HAP-1 (cell line): ENCODE data around the gene NUDT6.
"Not testable (repeated sequence)": the region's sequence is repeated elsewhere in the genome, so short reads cannot be mapped to it uniquely, and the experiment has no call there.

Experiments
- DNase-seq, 2 experiments: peaks; one replicate each; pipeline ENCODE4 v3.0.0-alpha.2; 2016 to 2020; ENCODE audit warnings: low spot score in 2 of 2
- H3K27me3 ChIP-seq: fragments of 250-450 bp; sonication (Bioruptor Pico); 2 replicates; pipeline ENCODE4 v1.5.1; 2020; ENCODE audit warnings: low read depth, mild to moderate bottlenecking, moderate library complexity
- H3K36me3 ChIP-seq: fragments of 250-450 bp; sonication (Bioruptor Pico); replicated peaks from 2 replicates; pipeline ENCODE4 v1.5.1; 2020; ENCODE audit warnings: mild to moderate bottlenecking
- H3K4me1 ChIP-seq: fragments of 250-450 bp; sonication (Bioruptor Pico); 2 replicates; pipeline ENCODE4 v1.5.1; 2020; ENCODE audit warnings: mild to moderate bottlenecking
- H3K4me3 ChIP-seq: fragments of 250-450 bp; sonication (Bioruptor Pico); 2 replicates; pipeline ENCODE4 v1.5.1; 2020; ENCODE audit warnings: mild to moderate bottlenecking, moderate library complexity
- H3K9me3 ChIP-seq: fragments of 250-450 bp; sonication (Bioruptor Pico); 2 replicates; pipeline ENCODE4 v1.5.1; 2020; ENCODE audit warnings: mild to moderate bottlenecking, moderate library complexity
- in situ Hi-C: fragments of 300-500 bp; cut with MboI; formaldehyde crosslinking; loops from 3 replicates; pipeline ENCODE4 v1.14.3; 2020; ENCODE audit warnings: low sequenced_read_pairs, inconsistent platforms, mixed read lengths

Gene NUDT6

GRCh38 chr4:122921971-122922876 lies at the start of gene NUDT6:
NUDT6 (minus strand) TSS chr4:122922597; CDS start chr4:122922572, 25 bp downstream.
- no peaks in the 10 kb centered on the region for H3K27me3 ChIP-seq
- H3K36me3 ChIP-seq = no peaks in the 10 kb centered on the region; the same call in 1 of the 2 replicates
- no peaks in the 10 kb centered on the region for H3K9me3 ChIP-seq
- H3K4me1 ChIP-seq = peaks cover 9% of the 10 kb centered on the region
- in situ Hi-C loops = loop anchor here (5.0 to 10.0 kb wide), 2 partner anchors 170 to 317 kb away; no protein-coding TSS in a partner anchor
- peak within 1 kb of the TSS; percentile 63 for H3K4me3 ChIP-seq
- DNase-seq = peak; percentile 44 to 74

- no peaks in the 10 kb centered on the region for H3K9me3 ChIP-seq
- no peaks in the 10 kb centered on the region for H3K27me3 ChIP-seq
- H3K4me3 ChIP-seq = no peak overlapping the region
- H3K4me1 ChIP-seq = peaks cover 22% of the 10 kb centered on the region
- in situ Hi-C loops = no loop called here
- no peak for DNase-seq
- H3K36me3 ChIP-seq = no peaks in the 10 kb centered on the region; the same call in 1 of the 2 replicates
These were observed 45.9 kb upstream of the NUDT6 start for GRCh38 chr4:122968227-122968812.

- no peak for DNase-seq
- Histone ChIP-seq H3K9me3 (no peaks in the 10 kb centered on the region), H3K4me1 (peaks cover 22% of the 10 kb centered on the region), H3K27me3 (no peaks in the 10 kb centered on the region), H3K4me3 (no peak overlapping the region), H3K36me3 (no peaks in the 10 kb centered on the region; the same call in 1 of the 2 replicates)
- in situ Hi-C loops = no loop called here
These were observed 44.8 kb upstream of the NUDT6 start for GRCh38 chr4:122967231-122967630.

GRCh38 chr4:122966201-122966600 lies 43.8 kb upstream of the NUDT6 start:
- peak; percentile 57 to 99 for DNase-seq
- H3K4me1 ChIP-seq = peaks cover 22% of the 10 kb centered on the region
- in situ Hi-C loops = no loop called here
- no peaks in the 10 kb centered on the region for H3K9me3 ChIP-seq
- no peak overlapping the region for H3K4me3 ChIP-seq
- H3K36me3 ChIP-seq = no peaks in the 10 kb centered on the region; the same call in 1 of the 2 replicates
- no peaks in the 10 kb centered on the region for H3K27me3 ChIP-seq

GRCh38 chr4:122963216-122963615 lies 40.8 kb upstream of the NUDT6 start:
- Histone ChIP-seq H3K9me3 (no peaks in the 10 kb centered on the region), H3K4me1 (peaks cover 35% of the 10 kb centered on the region), H3K36me3 (no peaks in the 10 kb centered on the region), H3K27me3 (no peaks in the 10 kb centered on the region), H3K4me3 (no peak overlapping the region)
- DNase-seq = no peak
- in situ Hi-C loops = no loop called here

GRCh38 chr4:122960611-122961000 lies 38.2 kb upstream of the NUDT6 start:
- no peaks in the 10 kb centered on the region for H3K27me3 ChIP-seq
- no peaks in the 10 kb centered on the region for H3K9me3 ChIP-seq
- H3K36me3 ChIP-seq = no peaks in the 10 kb centered on the region
- in situ Hi-C loops = no loop called here
- H3K4me3 ChIP-seq = no peak overlapping the region
- peaks cover 20% of the 10 kb centered on the region for H3K4me1 ChIP-seq
- DNase-seq = no peak

- Histone ChIP-seq H3K9me3 (no peaks in the 10 kb centered on the region), H3K36me3 (no peaks in the 10 kb centered on the region), H3K4me1 (peaks cover 17% of the 10 kb centered on the region), H3K4me3 (no peak overlapping the region), H3K27me3 (no peaks in the 10 kb centered on the region)
- in situ Hi-C loops = no loop called here
- no peak for DNase-seq
These were observed 37.7 kb upstream of the NUDT6 start for GRCh38 chr4:122959981-122960610.

- no peaks in the 10 kb centered on the region for H3K36me3 ChIP-seq
- DNase-seq = peak in 1 of 2 experiments; percentile 66
- H3K4me1 ChIP-seq = peaks cover 17% of the 10 kb centered on the region
- in situ Hi-C loops = no loop called here
- H3K27me3 ChIP-seq = no peaks in the 10 kb centered on the region
- H3K9me3 ChIP-seq = no peaks in the 10 kb centered on the region
- H3K4me3 ChIP-seq = no peak overlapping the region
These were observed 37.0 kb upstream of the NUDT6 start for GRCh38 chr4:122959441-122959840.

GRCh38 chr4:122958505-122958904 lies 36.1 kb upstream of the NUDT6 start:
- H3K9me3 ChIP-seq = no peaks in the 10 kb centered on the region
- H3K36me3 ChIP-seq = peaks cover under 1% of the 10 kb centered on the region; the same call in 1 of the 2 replicates
- no peak overlapping the region for H3K4me3 ChIP-seq
- peaks cover 17% of the 10 kb centered on the region for H3K4me1 ChIP-seq
- in situ Hi-C loops = no loop called here
- no peak for DNase-seq
- H3K27me3 ChIP-seq = no peaks in the 10 kb centered on the region

- in situ Hi-C loops = no loop called here
- no peaks in the 10 kb centered on the region for H3K9me3 ChIP-seq
- H3K4me3 ChIP-seq = no peak overlapping the region
- peaks cover 3% of the 10 kb centered on the region for H3K4me1 ChIP-seq
- DNase-seq = no peak
- no peaks in the 10 kb centered on the region for H3K27me3 ChIP-seq
- peaks cover 24% of the 10 kb centered on the region for H3K36me3 ChIP-seq
These were observed 31.5 kb upstream of the NUDT6 start for GRCh38 chr4:122953924-122954323.

GRCh38 chr4:122952028-122952427 lies 29.6 kb upstream of the NUDT6 start:
- Histone ChIP-seq H3K27me3 (no peaks in the 10 kb centered on the region), H3K4me3 (no peak overlapping the region), H3K36me3 (peaks cover 40% of the 10 kb centered on the region), H3K4me1 (no peaks in the 10 kb centered on the region), H3K9me3 (no peaks in the 10 kb centered on the region)
- in situ Hi-C loops = no loop called here
- no peak for DNase-seq

- in situ Hi-C loops = no loop called here
- peaks cover 50% of the 10 kb centered on the region for H3K36me3 ChIP-seq
These were observed 26.3 kb upstream of the NUDT6 start for GRCh38 chr4:122948671-122949070.

GRCh38 chr4:122946142-122946541 lies 23.7 kb upstream of the NUDT6 start:
- H3K4me3 ChIP-seq = no peak overlapping the region
- peaks cover 39% of the 10 kb centered on the region for H3K36me3 ChIP-seq
- in situ Hi-C loops = no loop called here
- H3K9me3 ChIP-seq = no peaks in the 10 kb centered on the region
- no peak for DNase-seq
- H3K4me1 ChIP-seq = no peaks in the 10 kb centered on the region
- H3K27me3 ChIP-seq = no peaks in the 10 kb centered on the region

More at GRCh38 chr4:122948671-122949070, 26.3 kb upstream of the NUDT6 start:
- no peak for DNase-seq
- H3K4me1 ChIP-seq = no peaks in the 10 kb centered on the region
- H3K27me3 ChIP-seq = no peaks in the 10 kb centered on the region
- H3K4me3 ChIP-seq = no peak overlapping the region
- H3K9me3 ChIP-seq = no peaks in the 10 kb centered on the region

GRCh38 chr4:122945136-122945535 lies 22.7 kb upstream of the NUDT6 start:
- H3K4me1 ChIP-seq, H3K4me3 ChIP-seq, H3K9me3 ChIP-seq, H3K27me3 ChIP-seq, in situ Hi-C loops: not testable (repeated sequence)
- H3K36me3 ChIP-seq = peaks cover 39% of the 10 kb centered on the region
- peak in 1 of 2 experiments; percentile 23 for DNase-seq
